Myocyte (in vitro differentiated cells): ENCODE data around the gene THY1. TPM values are rescaled to one million over a fixed set of nuclear protein-coding genes. Genes with fewer than 3 reads are reported as not detected.
"Not testable (repeated sequence)": the region's sequence is repeated elsewhere in the genome, so short reads cannot be mapped to it uniquely, and the experiment has no call there.

Source experiments
- DNase-seq: peaks from one replicate; pipeline ENCODE4 v3.0.0-alpha.2; 2012; ENCODE audit warnings: low read depth
- total RNA-seq: library from RNA; depleted of rRNA; stranded (reverse); fragments of >200 nt; gene quantifications from 2 replicates; pipeline ENCODE4 v1.2.3, GENCODE V29; 2014

Gene THY1
- total RNA-seq, 1 donor from 2014 or later = 112 TPM

- DNase-seq = no peak
These were observed 38.6 kb downstream of the THY1 start for GRCh38 chr11:119384332-119384731.

- not testable (repeated sequence) for DNase-seq
These were observed 40.5 kb downstream of the THY1 start for GRCh38 chr11:119382513-119382912.

- no peak for DNase-seq
These were observed 40.9 kb downstream of the THY1 start for GRCh38 chr11:119382101-119382500.

- peak; percentile 98 for DNase-seq
These were observed 41.6 kb downstream of the THY1 start, which contains the start of gene USP2 for GRCh38 chr11:119381181-119381988. TSS of gene USP2 (minus strand) at chr11:119381690. CDS start at chr11:119373480, 8,210 bp downstream.

GRCh38 chr11:119380827-119381180, 42.2 kb downstream of the THY1 start:
- peak; percentile 43 for DNase-seq

GRCh38 chr11:119380160-119380826, 42.7 kb downstream of the THY1 start:
- DNase-seq = no peak

GRCh38 chr11:119378851-119379465, 44.0 kb downstream of the THY1 start:
- DNase-seq = peak; percentile 74

GRCh38 chr11:119377961-119378667, 44.9 kb downstream of the THY1 start:
- DNase-seq = no peak

GRCh38 chr11:119377112-119377901, 45.7 kb downstream of the THY1 start:
- DNase-seq = no peak

- peak; percentile 76 for DNase-seq
These were observed 46.6 kb downstream of the THY1 start for GRCh38 chr11:119376197-119376847.

GRCh38 chr11:119375337-119376196, 47.4 kb downstream of the THY1 start:
- DNase-seq = peak; percentile 88

- peak; percentile 79 for DNase-seq
These were observed 48.2 kb downstream of the THY1 start for GRCh38 chr11:119374632-119375336.

GRCh38 chr11:119373921-119374631, 48.9 kb downstream of the THY1 start:
- peak; percentile 85 for DNase-seq

- no peak for DNase-seq
These were observed 49.7 kb downstream of the THY1 start for GRCh38 chr11:119373059-119373920.

- DNase-seq = no peak
These were observed 50.5 kb downstream of the THY1 start for GRCh38 chr11:119372260-119373058.

- peak; percentile 91 for DNase-seq
These were observed 51.2 kb downstream of the THY1 start for GRCh38 chr11:119371778-119372182.
